Upper lobe of left lung (tissue), 4 donors: Measurements from ENCODE around the gene PPP4R3A.

Experiments used
- EP300 ChIP-seq, 4 donors: sonication (generic); formaldehyde crosslinking; IDR thresholded peaks; one replicate each; pipeline ENCODE4 v1.5.1; 2017; ENCODE audit warnings: antibody characterized with exemption in 4 of 4, control low read depth in 2 of 4
- TF ChIP-seq, protein P1 (sequence below), 6 experiments: fragments of 450-650 bp in 4 of 6; fragments of 200-600 bp in 2 of 6; sonication (generic) in 2 of 6; IDR thresholded peaks; one replicate each; pipeline ENCODE4 v1.5.1; 2016 to 2019; ENCODE audit warnings: antibody characterized with exemption in 6 of 6

DNA sequence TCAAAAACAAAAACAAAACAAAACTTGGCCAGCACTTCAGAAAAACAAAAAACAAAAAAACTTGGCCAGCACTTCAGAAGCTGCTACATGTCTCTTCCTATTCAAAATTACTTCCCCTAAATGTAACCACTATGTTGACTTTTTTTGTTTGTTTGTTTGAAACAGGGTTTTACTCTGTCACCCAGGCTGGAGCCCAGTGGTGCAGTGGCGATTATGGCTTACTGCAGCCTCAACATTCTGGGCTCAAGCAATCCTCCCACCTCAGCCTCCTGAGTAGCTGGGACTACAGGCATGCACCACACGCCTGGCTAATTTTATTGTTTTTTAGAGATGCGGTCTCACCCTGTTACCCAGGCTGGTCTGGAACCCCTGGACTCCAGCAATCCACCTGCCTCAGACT is 38.0 kb upstream of the PPP4R3A start:
- TF ChIP-seq, protein P1, sequence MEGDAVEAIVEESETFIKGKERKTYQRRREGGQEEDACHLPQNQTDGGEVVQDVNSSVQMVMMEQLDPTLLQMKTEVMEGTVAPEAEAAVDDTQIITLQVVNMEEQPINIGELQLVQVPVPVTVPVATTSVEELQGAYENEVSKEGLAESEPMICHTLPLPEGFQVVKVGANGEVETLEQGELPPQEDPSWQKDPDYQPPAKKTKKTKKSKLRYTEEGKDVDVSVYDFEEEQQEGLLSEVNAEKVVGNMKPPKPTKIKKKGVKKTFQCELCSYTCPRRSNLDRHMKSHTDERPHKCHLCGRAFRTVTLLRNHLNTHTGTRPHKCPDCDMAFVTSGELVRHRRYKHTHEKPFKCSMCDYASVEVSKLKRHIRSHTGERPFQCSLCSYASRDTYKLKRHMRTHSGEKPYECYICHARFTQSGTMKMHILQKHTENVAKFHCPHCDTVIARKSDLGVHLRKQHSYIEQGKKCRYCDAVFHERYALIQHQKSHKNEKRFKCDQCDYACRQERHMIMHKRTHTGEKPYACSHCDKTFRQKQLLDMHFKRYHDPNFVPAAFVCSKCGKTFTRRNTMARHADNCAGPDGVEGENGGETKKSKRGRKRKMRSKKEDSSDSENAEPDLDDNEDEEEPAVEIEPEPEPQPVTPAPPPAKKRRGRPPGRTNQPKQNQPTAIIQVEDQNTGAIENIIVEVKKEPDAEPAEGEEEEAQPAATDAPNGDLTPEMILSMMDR (IDR thresholded peaks at IDR 0.05), result no peak
- no peak for TF ChIP-seq EP300 (IDR thresholded peaks at IDR 0.05)
